GM18507 (cell line): Measurements from ENCODE around the gene CHST3.

Source experiments
- DNase-seq: peaks from one replicate; pipeline ENCODE4 v3.0.0; 2011; ENCODE audit warnings: low read depth; ENCODE audit not compliant: insufficient read length; ENCODE audit errors: extremely low spot score
- FAIRE-seq: peaks from 2 replicates; lab custom pipeline; 2011; peaks lifted over from hg19 to GRCh38; lab: Jason Lieb, UNC

The CHST3 gene

GRCh38 chr10:72007246-72007892, 43.2 kb downstream of the CHST3 start:
- FAIRE-seq (no peak), DNase-seq (no peak)

- no peak for FAIRE-seq
Observed at GRCh38 chr10:72008096-72008981, 44.1 kb downstream of the CHST3 start.

GRCh38 chr10:72009051-72009424, 44.8 kb downstream of the CHST3 start:
- FAIRE-seq (no peak), DNase-seq (no peak)

More at GRCh38 chr10:72008096-72008981, 44.1 kb downstream of the CHST3 start:
- no peak for DNase-seq

GRCh38 chr10:72009425-72010081, 45.4 kb downstream of the CHST3 start:
- FAIRE-seq: no peak
- DNase-seq: no peak

GRCh38 chr10:72010234-72010973, 46.2 kb downstream of the CHST3 start:
- FAIRE-seq (no peak), DNase-seq (no peak)

GRCh38 chr10:72011016-72011415, 46.8 kb downstream of the CHST3 start:
- DNase-seq (no peak), FAIRE-seq (no peak)

GRCh38 chr10:72011468-72011867, 47.3 kb downstream of the CHST3 start:
- FAIRE-seq (no peak), DNase-seq (no peak)

GRCh38 chr10:72011976-72012512, 47.8 kb downstream of the CHST3 start:
- FAIRE-seq (no peak), DNase-seq (no peak)

GRCh38 chr10:72012796-72013195, 48.6 kb downstream of the CHST3 start:
- FAIRE-seq: no peak
- DNase-seq: no peak

- FAIRE-seq (no peak), DNase-seq (no peak)
Observed at GRCh38 chr10:72013202-72013945, 49.2 kb downstream of the CHST3 start.

- no peak for DNase-seq
Observed at GRCh38 chr10:72014197-72014596, 50.0 kb downstream of the CHST3 start.

GRCh38 chr10:72014785-72015480, 50.7 kb downstream of the CHST3 start:
- DNase-seq (no peak), FAIRE-seq (no peak)

More at GRCh38 chr10:72014197-72014596, 50.0 kb downstream of the CHST3 start:
- no peak for FAIRE-seq

- FAIRE-seq (no peak), DNase-seq (no peak)
Observed at GRCh38 chr10:72015841-72016240, 51.6 kb downstream of the CHST3 start.

- no peak for FAIRE-seq
- DNase-seq: no peak
Observed at GRCh38 chr10:72016608-72017300, 52.6 kb downstream of the CHST3 start.

- DNase-seq: no peak
- FAIRE-seq: no peak
Observed at GRCh38 chr10:72019085-72019876, 55.1 kb downstream of the CHST3 start.

GRCh38 chr10:72020914-72021809, 57.0 kb downstream of the CHST3 start:
- FAIRE-seq: no peak
- no peak for DNase-seq
